PFSK-1 (cell line): ENCODE measurements around the gene ESF1.

ENCODE experiments used
- FOXP2 ChIP-seq: optimal IDR thresholded peaks from 2 replicates; pipeline ENCODE3; 2011; ENCODE audit warnings: borderline replicate concordance, control low read depth, inconsistent platforms; ENCODE audit not compliant: insufficient read depth; ENCODE audit errors: extremely low read length, extremely low read depth
- POLR2AphosphoS5 ChIP-seq: IDR thresholded peaks from 2 replicates; pipeline ENCODE4 v1.6.1; 2012; ENCODE audit warnings: low read depth, mild to moderate bottlenecking, control low read depth, low read length, moderate library complexity
- REST ChIP-seq, 2 experiments: IDR thresholded peaks; 2 replicates each; pipeline versions ENCODE4 v1.6.1 to v1.8.0; 2011 to 2012; ENCODE audit warnings: low read depth in 2 of 2, low read length in 2 of 2, control low read depth in 1 of 2, inconsistent platforms in 1 of 2, mild to moderate bottlenecking in 1 of 2, moderate library complexity in 1 of 2; ENCODE audit not compliant: insufficient read depth in 1 of 2
- SIN3A ChIP-seq: IDR thresholded peaks from 2 replicates; pipeline ENCODE4 v1.6.1; 2012; ENCODE audit warnings: mild to moderate bottlenecking, low read length, moderate library complexity, borderline replicate concordance; ENCODE audit not compliant: insufficient read depth
- TAF1 ChIP-seq: IDR thresholded peaks from 2 replicates; pipeline ENCODE4 v1.6.1; 2012; ENCODE audit warnings: low read length, control low read depth, borderline replicate concordance; ENCODE audit not compliant: insufficient read depth

GRCh38 chr20:13701486-13701885 is 83.2 kb downstream of the ESF1 start:
- no peak for TF ChIP-seq REST (IDR thresholded peaks at IDR 0.05; ENCODE audit: insufficient read depth in 1 of 2, low read depth in 2 of 2, low read length in 2 of 2)
- no peak for TF ChIP-seq POLR2AphosphoS5
- no peak for TF ChIP-seq TAF1
- no peak for TF ChIP-seq SIN3A
- TF ChIP-seq FOXP2 = no peak
